Measurements from ENCODE around the gene VPS13D.

Gene VPS13D

GRCh38 chr1:12413664-12414410 is 184.0 kb downstream of the VPS13D start:
- no peak for TF ChIP-seq CTCF (IDR thresholded peaks at IDR 0.05; ENCODE audit: insufficient read depth, low read depth, low read length, missing control alignments)
- no peak overlapping the region for H3K4me3 ChIP-seq (ENCODE audit: low read length)
- peak; percentile 29 for DNase-seq (ENCODE audit: low read depth)

- TF ChIP-seq CTCF (IDR thresholded peaks at IDR 0.05; ENCODE audit: insufficient read depth, low read depth, low read length, missing control alignments): no peak
- no peak overlapping the region for H3K4me3 ChIP-seq (ENCODE audit: low read length)
- DNase-seq (ENCODE audit: low read depth): no peak
These were observed 184.7 kb downstream of the VPS13D start for GRCh38 chr1:12414444-12415018.

GRCh38 chr1:12415038-12415466 is 185.2 kb downstream of the VPS13D start:
- H3K4me3 ChIP-seq (ENCODE audit: low read length): no peak overlapping the region
- no peak for TF ChIP-seq CTCF (IDR thresholded peaks at IDR 0.05; ENCODE audit: insufficient read depth, low read depth, low read length, missing control alignments)
- no peak for DNase-seq (ENCODE audit: low read depth)

GRCh38 chr1:12416101-12416500 is 186.3 kb downstream of the VPS13D start:
- H3K4me3 ChIP-seq (ENCODE audit: low read length): no peak overlapping the region
- no peak for DNase-seq (ENCODE audit: low read depth)
- TF ChIP-seq CTCF (IDR thresholded peaks at IDR 0.05; ENCODE audit: insufficient read depth, low read depth, low read length, missing control alignments): no peak

DNA sequence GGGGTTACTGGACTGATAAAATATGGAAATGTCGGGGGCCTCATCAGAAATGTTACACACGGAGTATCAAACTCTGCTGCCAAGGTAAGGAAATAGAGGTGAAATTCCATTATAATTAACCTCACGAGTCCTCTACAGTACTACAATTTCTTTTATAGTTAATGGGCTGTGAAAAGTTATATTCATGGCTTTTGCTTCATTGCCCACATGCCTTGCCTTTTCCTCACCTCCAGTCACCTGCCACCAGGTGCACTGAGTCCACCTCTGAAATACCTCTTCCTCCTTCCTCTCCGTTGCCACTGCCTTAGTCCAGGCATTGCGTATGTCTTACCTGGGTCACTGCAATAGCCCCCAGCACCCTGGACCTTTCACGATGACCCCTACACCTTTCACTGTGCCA is 186.9 kb downstream of the VPS13D start:
- DNase-seq (ENCODE audit: low read depth): no peak
- H3K4me3 ChIP-seq (ENCODE audit: low read length): no peak overlapping the region
- no peak for TF ChIP-seq CTCF (IDR thresholded peaks at IDR 0.05; ENCODE audit: insufficient read depth, low read depth, low read length, missing control alignments)

GRCh38 chr1:12417389-12417788 is 187.6 kb downstream of the VPS13D start:
- no peak overlapping the region for H3K4me3 ChIP-seq (ENCODE audit: low read length)
- DNase-seq (ENCODE audit: low read depth): no peak
- TF ChIP-seq CTCF (IDR thresholded peaks at IDR 0.05; ENCODE audit: insufficient read depth, low read depth, low read length, missing control alignments): no peak

- no peak for TF ChIP-seq CTCF (IDR thresholded peaks at IDR 0.05; ENCODE audit: insufficient read depth, low read depth, low read length, missing control alignments)
- DNase-seq (ENCODE audit: low read depth): no peak
- H3K4me3 ChIP-seq (ENCODE audit: low read length): no peak overlapping the region
These were observed 190.3 kb downstream of the VPS13D start for GRCh38 chr1:12420171-12420570.
